ENCODE results near the gene PPIL4.

PPIL4 gene

GRCh38 chr6:149473080-149474052 lies 72.5 kb downstream of the PPIL4 start:
- no peak for DNase-seq (ENCODE audit: extremely low read depth, insufficient read length)
- H3K27me3 ChIP-seq (replicated peaks; ENCODE audit: control insufficient read depth, insufficient read depth, low read length): no peaks in the 10 kb centered on the region
- TF ChIP-seq CTCF (IDR thresholded peaks at IDR 0.05; ENCODE audit: insufficient read depth, low read length, poor library complexity, severe bottlenecking): peak; percentile 36
- no peak overlapping the region for H3K4me3 ChIP-seq (replicated peaks; ENCODE audit: low read depth, low read length)
- peaks cover 2% of the 10 kb centered on the region for H3K36me3 ChIP-seq (ENCODE audit: control insufficient read depth, insufficient read depth, low read length)

DNA sequence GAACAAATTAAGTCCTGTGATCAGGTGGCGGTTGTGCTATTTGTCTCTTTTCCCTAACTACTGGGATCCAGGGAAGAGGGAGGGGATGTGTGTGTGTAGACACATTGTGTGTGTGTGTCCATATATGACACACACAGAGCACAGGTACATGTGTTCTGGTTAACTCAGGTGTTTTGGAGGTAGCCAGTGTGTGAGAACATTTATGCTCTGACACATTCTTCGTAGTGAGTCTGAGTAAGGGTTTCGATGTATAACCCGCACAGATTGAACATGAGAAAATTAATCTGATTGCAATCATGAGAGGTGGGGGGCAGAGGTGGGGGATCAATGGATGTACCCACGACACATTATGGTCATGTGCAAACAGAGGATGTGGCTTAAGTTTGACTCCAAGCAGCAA lies 73.6 kb downstream of the PPIL4 start:
- TF ChIP-seq CTCF (IDR thresholded peaks at IDR 0.05; ENCODE audit: insufficient read depth, low read length, poor library complexity, severe bottlenecking): no peak
- Histone ChIP-seq H3K4me3 (replicated peaks; ENCODE audit: low read depth, low read length) (no peak overlapping the region), H3K27me3 (replicated peaks; ENCODE audit: control insufficient read depth, insufficient read depth, low read length) (no peaks in the 10 kb centered on the region), H3K36me3 (ENCODE audit: control insufficient read depth, insufficient read depth, low read length) (peaks cover 2% of the 10 kb centered on the region)
- no peak for DNase-seq (ENCODE audit: extremely low read depth, insufficient read length)

DNA sequence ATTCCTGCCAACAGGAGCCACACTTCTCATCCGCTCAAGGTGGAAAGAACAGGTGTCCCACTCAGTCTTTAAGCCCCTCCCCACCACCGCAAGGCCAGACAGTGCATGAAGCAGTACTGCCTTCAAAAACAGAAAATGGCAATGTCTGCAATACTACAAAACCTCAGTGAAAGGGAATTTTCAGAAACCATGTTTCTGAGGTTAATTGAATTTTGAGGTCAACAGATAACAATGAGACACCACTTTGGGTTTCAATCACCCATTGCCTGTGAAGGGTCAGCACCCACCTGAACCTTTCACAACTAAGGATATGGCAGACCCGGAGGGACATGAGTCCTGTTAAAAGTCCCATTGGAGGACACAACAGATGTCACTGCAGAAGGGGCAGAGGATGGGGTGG lies 74.0 kb downstream of the PPIL4 start:
- DNase-seq (ENCODE audit: extremely low read depth, insufficient read length): peak; percentile 63
- no peak for TF ChIP-seq CTCF (IDR thresholded peaks at IDR 0.05; ENCODE audit: insufficient read depth, low read length, poor library complexity, severe bottlenecking)
- no peak overlapping the region for H3K4me3 ChIP-seq (replicated peaks; ENCODE audit: low read depth, low read length)
- peaks cover 2% of the 10 kb centered on the region for H3K36me3 ChIP-seq (ENCODE audit: control insufficient read depth, insufficient read depth, low read length)
- H3K27me3 ChIP-seq (replicated peaks; ENCODE audit: control insufficient read depth, insufficient read depth, low read length): no peaks in the 10 kb centered on the region

DNA sequence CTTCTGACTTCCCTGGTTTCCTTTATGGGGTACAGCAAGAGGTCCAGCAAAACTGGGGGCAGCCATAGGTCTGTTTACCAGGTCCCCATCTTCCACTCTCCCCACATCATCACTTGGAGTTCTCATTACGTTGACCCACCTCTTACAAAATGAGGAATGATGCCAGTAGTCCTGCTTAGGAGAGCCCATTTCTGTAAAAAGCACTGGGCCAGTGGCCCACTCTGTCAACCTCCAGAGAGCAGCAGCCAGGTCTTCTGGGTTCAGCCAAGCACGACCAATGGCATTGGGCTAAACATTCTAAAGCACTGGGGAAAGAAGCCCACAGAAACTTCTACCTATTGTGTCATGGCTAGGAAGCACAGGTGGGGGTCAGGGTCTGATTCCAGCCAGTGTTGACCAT lies 74.9 kb downstream of the PPIL4 start:
- DNase-seq (ENCODE audit: extremely low read depth, insufficient read length): no peak
- no peaks in the 10 kb centered on the region for H3K27me3 ChIP-seq (replicated peaks; ENCODE audit: control insufficient read depth, insufficient read depth, low read length)
- peaks cover 2% of the 10 kb centered on the region for H3K36me3 ChIP-seq (ENCODE audit: control insufficient read depth, insufficient read depth, low read length)
- H3K4me3 ChIP-seq (replicated peaks; ENCODE audit: low read depth, low read length): no peak overlapping the region
- no peak for TF ChIP-seq CTCF (IDR thresholded peaks at IDR 0.05; ENCODE audit: insufficient read depth, low read length, poor library complexity, severe bottlenecking)

- DNase-seq (ENCODE audit: extremely low read depth, insufficient read length): no peak
- Histone ChIP-seq H3K36me3 (ENCODE audit: control insufficient read depth, insufficient read depth, low read length) (peaks cover 2% of the 10 kb centered on the region; the same call in 1 of the 2 replicates), H3K27me3 (replicated peaks; ENCODE audit: control insufficient read depth, insufficient read depth, low read length) (no peaks in the 10 kb centered on the region), H3K4me3 (replicated peaks; ENCODE audit: low read depth, low read length) (peak overlapping the region; percentile 37; the same call in 1 of the 2 replicates)
- TF ChIP-seq CTCF (IDR thresholded peaks at IDR 0.05; ENCODE audit: insufficient read depth, low read length, poor library complexity, severe bottlenecking): no peak
These were observed 77.7 kb downstream of the PPIL4 start for GRCh38 chr6:149468179-149468578.

Data from GM06990 (cell line).